ENCODE data around the gene WNT9B.

The WNT9B gene

DNA sequence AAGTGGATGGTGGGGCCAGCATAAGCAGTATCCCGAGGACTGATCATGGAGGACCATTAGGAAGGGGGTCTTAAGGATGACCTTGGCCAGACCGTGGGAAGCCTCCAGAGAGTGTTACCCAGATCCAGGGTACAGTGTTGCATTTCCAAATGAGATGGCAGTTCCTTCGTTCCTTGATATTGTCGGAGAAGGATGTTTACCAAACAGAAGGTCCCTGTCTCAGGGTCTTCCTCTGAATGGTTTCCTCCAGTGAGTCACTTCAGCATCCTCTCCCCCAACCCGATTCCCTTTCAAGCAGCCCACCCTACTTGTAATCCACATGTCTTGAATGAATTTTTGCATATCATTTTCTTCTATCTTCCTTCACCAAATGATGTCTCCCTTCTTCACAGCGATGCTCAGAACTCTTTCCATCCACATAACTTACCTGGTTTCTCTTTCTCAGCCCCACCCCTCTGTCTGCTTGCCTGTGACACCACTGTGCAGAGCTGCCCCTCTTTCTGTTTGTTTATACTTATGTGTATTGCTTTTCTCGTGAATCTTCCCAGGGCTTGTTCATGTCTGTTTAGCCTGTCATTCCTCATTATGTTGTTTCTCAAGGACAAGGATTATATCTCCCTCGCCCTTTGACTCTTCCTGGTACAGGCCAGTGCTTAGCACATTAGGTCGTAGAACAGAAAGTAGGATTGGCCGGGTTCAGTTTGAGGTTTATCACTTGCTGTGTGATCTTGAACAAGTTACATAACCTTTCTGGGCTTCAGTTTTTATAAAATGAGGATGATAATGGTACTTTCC is 77.3 kb downstream of the WNT9B start:
- peak; percentile 11 for DNase-seq (ENCODE audit: low read depth)
- TF ChIP-seq, protein P1, sequence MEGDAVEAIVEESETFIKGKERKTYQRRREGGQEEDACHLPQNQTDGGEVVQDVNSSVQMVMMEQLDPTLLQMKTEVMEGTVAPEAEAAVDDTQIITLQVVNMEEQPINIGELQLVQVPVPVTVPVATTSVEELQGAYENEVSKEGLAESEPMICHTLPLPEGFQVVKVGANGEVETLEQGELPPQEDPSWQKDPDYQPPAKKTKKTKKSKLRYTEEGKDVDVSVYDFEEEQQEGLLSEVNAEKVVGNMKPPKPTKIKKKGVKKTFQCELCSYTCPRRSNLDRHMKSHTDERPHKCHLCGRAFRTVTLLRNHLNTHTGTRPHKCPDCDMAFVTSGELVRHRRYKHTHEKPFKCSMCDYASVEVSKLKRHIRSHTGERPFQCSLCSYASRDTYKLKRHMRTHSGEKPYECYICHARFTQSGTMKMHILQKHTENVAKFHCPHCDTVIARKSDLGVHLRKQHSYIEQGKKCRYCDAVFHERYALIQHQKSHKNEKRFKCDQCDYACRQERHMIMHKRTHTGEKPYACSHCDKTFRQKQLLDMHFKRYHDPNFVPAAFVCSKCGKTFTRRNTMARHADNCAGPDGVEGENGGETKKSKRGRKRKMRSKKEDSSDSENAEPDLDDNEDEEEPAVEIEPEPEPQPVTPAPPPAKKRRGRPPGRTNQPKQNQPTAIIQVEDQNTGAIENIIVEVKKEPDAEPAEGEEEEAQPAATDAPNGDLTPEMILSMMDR (conservative IDR thresholded peaks at IDR 0.05; ENCODE audit: low read depth, low read length), result no peak
- H3K4me3 ChIP-seq (ENCODE audit: low read depth, low read length), result no peak overlapping the region

DNA sequence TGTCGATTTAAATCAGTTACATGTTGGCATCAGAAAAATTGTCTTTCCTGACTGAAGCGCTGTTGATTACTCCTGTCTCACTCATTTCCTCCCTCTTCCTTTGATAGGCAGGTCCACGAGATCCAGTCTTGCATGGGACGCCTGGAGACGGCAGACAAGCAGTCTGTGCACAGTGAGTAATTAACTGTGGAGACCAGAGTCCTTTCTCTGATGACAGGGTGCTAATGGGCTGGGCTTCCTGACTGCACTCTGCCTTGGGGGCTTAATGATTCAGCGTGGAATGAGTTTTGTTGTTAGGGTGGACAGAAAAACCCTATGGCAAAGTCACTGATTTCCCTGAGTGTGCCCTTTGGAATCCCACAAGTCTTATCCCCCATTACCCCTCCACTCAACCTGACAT is 78.0 kb downstream of the WNT9B start:
- DNase-seq (ENCODE audit: low read depth), result peak; percentile 23
- H3K4me3 ChIP-seq (ENCODE audit: low read depth, low read length), result no peak overlapping the region

DNA sequence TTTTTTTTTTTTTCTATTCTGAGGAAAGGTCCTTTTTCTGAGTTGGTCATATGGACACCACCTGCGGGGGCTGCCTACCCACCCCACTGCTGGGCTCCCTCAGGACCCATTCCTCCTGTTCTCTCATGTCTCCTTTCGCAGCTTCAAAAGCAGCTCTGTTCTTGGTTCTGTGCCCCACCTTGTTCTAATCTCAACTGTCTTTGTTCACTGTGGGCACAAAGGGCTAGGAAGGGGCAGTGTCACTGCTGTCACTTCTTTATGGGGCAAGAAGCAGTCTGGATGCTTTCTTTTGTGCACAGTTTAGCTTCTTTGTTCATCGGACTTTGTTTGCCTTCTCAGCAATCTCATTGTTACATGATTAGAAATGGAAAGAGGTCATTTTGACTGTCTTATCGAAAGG is 78.7 kb downstream of the WNT9B start:
- TF ChIP-seq, protein P1 (conservative IDR thresholded peaks at IDR 0.05; ENCODE audit: low read depth, low read length), result no peak
- no peak overlapping the region for H3K4me3 ChIP-seq (ENCODE audit: low read depth, low read length)
- no peak for DNase-seq (ENCODE audit: low read depth)

More for the DNA sequence above, 78.0 kb downstream of the WNT9B start:
- TF ChIP-seq, protein P1 (conservative IDR thresholded peaks at IDR 0.05; ENCODE audit: low read depth, low read length), result no peak

DNA sequence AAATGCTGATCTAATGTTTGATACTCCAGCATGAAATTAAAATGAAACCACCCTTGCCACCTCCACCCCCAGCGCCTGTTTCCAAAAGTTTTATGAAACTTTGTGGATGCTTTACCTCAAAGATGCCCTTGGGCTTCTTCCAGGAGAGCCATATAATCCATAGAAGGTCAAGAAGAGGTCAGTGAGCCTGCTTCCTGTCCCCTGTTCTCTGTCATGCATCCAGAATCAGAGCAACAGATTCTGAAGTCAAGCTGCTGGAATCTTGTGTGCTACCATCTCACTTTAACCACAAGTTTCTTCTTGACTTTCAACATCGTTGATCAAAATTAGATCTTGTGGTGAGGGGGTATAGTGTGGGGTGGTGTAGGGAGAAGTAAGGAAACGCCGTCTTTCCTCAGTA is 80.2 kb downstream of the WNT9B start:
- TF ChIP-seq, protein P1 (conservative IDR thresholded peaks at IDR 0.05; ENCODE audit: low read depth, low read length), result no peak
- no peak overlapping the region for H3K4me3 ChIP-seq (ENCODE audit: low read depth, low read length)
- no peak for DNase-seq (ENCODE audit: low read depth)

DNA sequence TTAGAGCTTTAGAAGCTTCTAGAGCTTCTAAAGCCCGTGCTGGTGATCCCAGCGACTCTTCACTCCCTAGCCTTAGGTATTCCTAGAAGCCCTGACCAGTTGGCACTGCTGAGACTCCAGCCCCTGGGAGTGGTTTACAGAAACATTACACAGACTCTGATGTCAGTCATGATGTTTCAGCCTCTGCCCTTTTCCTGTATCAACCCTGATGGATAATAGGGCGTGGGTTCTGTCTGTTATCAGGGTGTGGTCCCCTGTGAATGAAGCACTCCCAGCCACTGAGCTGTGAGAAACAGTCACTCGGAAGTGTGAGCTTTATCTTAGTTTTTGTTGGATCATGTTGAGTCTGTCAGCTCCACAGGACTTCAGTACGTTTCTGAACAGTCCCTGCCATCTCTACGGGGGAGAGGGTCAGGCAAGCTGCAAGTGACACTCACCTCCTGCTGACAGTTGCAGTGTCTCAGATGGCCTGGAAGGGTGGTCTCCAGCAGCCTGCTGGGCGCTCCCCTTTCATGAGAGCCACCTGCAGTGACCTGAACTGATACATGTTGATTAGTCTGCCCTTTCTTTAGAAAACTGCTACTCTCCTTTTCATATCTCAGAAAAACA is 84.4 kb downstream of the WNT9B start:
- TF ChIP-seq, protein P1 (conservative IDR thresholded peaks at IDR 0.05; ENCODE audit: low read depth, low read length), result no peak
- no peak overlapping the region for H3K4me3 ChIP-seq (ENCODE audit: low read depth, low read length)
- DNase-seq (ENCODE audit: low read depth), result peak; percentile 23

All from choroid plexus epithelial cell (primary cell).